Spleen (tissue), 11 donors: Measurements from ENCODE around the gene TIGD4. TPM values are rescaled to one million over a fixed set of nuclear protein-coding genes. Genes with fewer than 3 reads are reported as not detected.

ENCODE experiments used
- DNase-seq: peaks from one replicate; pipeline ENCODE4 v3.0.0-alpha.2; 2020
- H3K27ac ChIP-seq, 8 donors: fragments of 200-600 bp; sonication (generic) in 7 of 8; 1 replicate in 4 of 8; 2 replicates in 4 of 8; pipeline versions ENCODE4 v1.5.0 to v1.8.0; 2016 to 2021; ENCODE audit warnings: inconsistent platforms in 4 of 8, mild to moderate bottlenecking in 4 of 8, moderate library complexity in 1 of 8
- H3K27me3 ChIP-seq, 7 donors: fragments of 200-600 bp; sonication (generic) in 6 of 7; replicated peaks in 1 of 7; 1 replicate in 4 of 7; 2 replicates in 3 of 7; pipeline versions ENCODE4 v1.5.0 to v1.8.0; 2016 to 2021; ENCODE audit warnings: inconsistent platforms in 3 of 7, mild to moderate bottlenecking in 1 of 7
- H3K36me3 ChIP-seq, 6 donors: fragments of 200-600 bp; sonication (generic) in 5 of 6; 1 replicate in 4 of 6; 2 replicates in 2 of 6; pipeline versions ENCODE4 v1.5.0 to v1.8.0; 2016 to 2021; ENCODE audit warnings: inconsistent platforms in 2 of 6
- H3K4me1 ChIP-seq, 6 donors: fragments of 200-600 bp; sonication (generic) in 5 of 6; 1 replicate in 3 of 6; 2 replicates in 3 of 6; pipeline versions ENCODE4 v1.5.0 to v1.8.0; 2016 to 2021; ENCODE audit warnings: inconsistent platforms in 3 of 6
- H3K4me3 ChIP-seq, 8 donors: fragments of 200-600 bp; sonication (generic) in 7 of 8; 1 replicate in 4 of 8; 2 replicates in 4 of 8; pipeline versions ENCODE4 v1.5.0 to v1.8.0; 2016 to 2021; ENCODE audit warnings: inconsistent platforms in 4 of 8, mild to moderate bottlenecking in 4 of 8, moderate library complexity in 2 of 8
- H3K9me3 ChIP-seq, 8 donors: fragments of 200-600 bp; sonication (generic) in 7 of 8; 1 replicate in 4 of 8; 2 replicates in 4 of 8; pipeline versions ENCODE4 v1.5.0 to v1.8.0; 2016 to 2021; ENCODE audit warnings: inconsistent platforms in 4 of 8
- CTCF ChIP-seq, 11 experiments: fragments of 200-600 bp in 7 of 11; fragments of 450-650 bp in 4 of 11; sonication (generic) in 4 of 11; IDR thresholded peaks in 8 of 11; conservative IDR thresholded peaks in 3 of 11; 1 replicate in 7 of 11; 2 replicates in 4 of 11; pipeline versions ENCODE4 v1.4.0 to v1.8.0; 2016 to 2021; ENCODE audit warnings: antibody characterized with exemption in 11 of 11, inconsistent platforms in 4 of 11, mild to moderate bottlenecking in 1 of 11
- POLR2A ChIP-seq, 3 donors: fragments of 450-650 bp; IDR thresholded peaks; one replicate each; pipeline ENCODE4 v1.5.1; 2017; ENCODE audit warnings: antibody characterized with exemption in 3 of 3, mild to moderate bottlenecking in 1 of 3
- POLR2AphosphoS5 ChIP-seq, 3 donors: sonication (generic); formaldehyde crosslinking; IDR thresholded peaks; one replicate each; pipeline ENCODE4 v1.5.1; 2017; ENCODE audit warnings: antibody characterized with exemption in 3 of 3
- WGBS, 5 donors: extraction: QIAGEN DNeasy Blood & Tissue Kit in 3 of 5; methylation state at CpG; one replicate each; pipeline versions ENCODE4 v1.1.5 to v1.1.7; 2013 to 2018; 5-methylcytosine and 5-hydroxymethylcytosine counted together
- intact Hi-C: fragments of 100-400 bp; cut with DNase I; formaldehyde crosslinking; loops from one replicate; pipeline ENCODE4 v1.15.0; 2023; ENCODE audit warnings: low total_unique reads
- polyA plus RNA-seq, 3 donors: library from polyadenylated mRNA; stranded (reverse); fragments of 200-250 nt; gene quantifications; one replicate each; pipeline ENCODE4 v1.2.1, GENCODE V29; 2013
- total RNA-seq, 7 donors: library from RNA; depleted of rRNA in 3 of 7; stranded (reverse); fragments of >200 nt in 3 of 7; fragmentation: NEBNext Ultra II Directional in 4 of 7; extraction: Animal tissue kit (Norgen Biotek cat#: 25700) in 4 of 7; gene quantifications; one replicate each; pipeline versions ENCODE4 v1.1.0 to v1.2.1, GENCODE V29; 2016 to 2021
- donor health status: healthy with polysubstance abuse.
- donor health status: DM: no; HTN: no; CAD: no; lungs with moderate emphysema.
- donor health status: DM: no; HTN: no; CAD: no.
- donor health status: Bipolar disorder and iron deficiency.
- donor health status: healthy.
- donor health status: DM: no; HTN: no; CAD: no.
- donor health status: DM: yes; HTN: yes; CAD: no.

The TIGD4 gene
- total and polyA plus RNA-seq, 10 donors: 0.09 to 0.68 (median 0.31) TPM; not detected in 2

GRCh38 chr4:152734699-152735050 is 44.9 kb downstream of the TIGD4 start:
- intact Hi-C loops: loop anchor here (10.0 kb wide), 2 partner anchors 90 to 240 kb away; no protein-coding TSS in a partner anchor
- Histone ChIP-seq H3K9me3 (no peaks in the 10 kb centered on the region), H3K27ac (peak overlapping the region in 1 of 8 donors; percentile 41), H3K36me3 (no peaks in the 10 kb centered on the region), H3K27me3 (no peaks in the 10 kb centered on the region), H3K4me1 (peaks cover 0 to 20% (median 5%) of the 10 kb centered on the region in 6 donors), H3K4me3 (no peak overlapping the region)
- no peak for TF ChIP-seq POLR2A (IDR thresholded peaks at IDR 0.05)
- no peak for TF ChIP-seq POLR2AphosphoS5 (IDR thresholded peaks at IDR 0.05)
- TF ChIP-seq CTCF (IDR thresholded peaks at IDR 0.05 in 8 of 11, conservative IDR thresholded peaks at IDR 0.05 in 3 of 11): no peak
- DNase-seq: no peak
- WGBS, 5 donors: 70 to 81% (median 77%) methylated on average over 3 of the region's 3 CpGs

- WGBS, 5 donors: 66 to 85% (median 77%) methylated on average over 5 of the region's 5 CpGs
- Histone ChIP-seq H3K9me3 (no peaks in the 10 kb centered on the region), H3K36me3 (no peaks in the 10 kb centered on the region), H3K4me1 (peaks cover 0 to 20% (median 5%) of the 10 kb centered on the region in 6 donors), H3K27ac (peak overlapping the region in 1 of 8 donors; percentile 41), H3K4me3 (no peak overlapping the region), H3K27me3 (no peaks in the 10 kb centered on the region)
- TF ChIP-seq CTCF (IDR thresholded peaks at IDR 0.05 in 8 of 11, conservative IDR thresholded peaks at IDR 0.05 in 3 of 11) (no peak), POLR2AphosphoS5 (IDR thresholded peaks at IDR 0.05) (no peak)
- intact Hi-C loops: loop anchor here (10.0 kb wide), 2 partner anchors 89 to 239 kb away; no protein-coding TSS in a partner anchor
- no peak for DNase-seq
Observed at GRCh38 chr4:152734015-152734698, 45.4 kb downstream of the TIGD4 start.

GRCh38 chr4:152731997-152732396 is 47.5 kb downstream of the TIGD4 start:
- no peak for DNase-seq
- Histone ChIP-seq H3K27me3 (no peaks in the 10 kb centered on the region), H3K4me3 (no peak overlapping the region), H3K36me3 (no peaks in the 10 kb centered on the region), H3K27ac (peak overlapping the region in 1 of 8 donors; percentile 48), H3K4me1 (peaks cover 0 to 25% (median 5%) of the 10 kb centered on the region in 6 donors), H3K9me3 (no peaks in the 10 kb centered on the region)
- WGBS, 5 donors: 51 to 93% (median 73%) methylated on average over 2 of the region's 2 CpGs
- TF ChIP-seq POLR2A (IDR thresholded peaks at IDR 0.05) (no peak), CTCF (IDR thresholded peaks at IDR 0.05 in 8 of 11, conservative IDR thresholded peaks at IDR 0.05 in 3 of 11) (no peak), POLR2AphosphoS5 (IDR thresholded peaks at IDR 0.05) (no peak)
- intact Hi-C loops: loop anchor here (10.0 kb wide), 2 partner anchors 87 to 237 kb away; no protein-coding TSS in a partner anchor

- DNase-seq: no peak
- H3K4me1 ChIP-seq: peaks cover 0 to 12% (median 0%) of the 10 kb centered on the region in 6 donors
- intact Hi-C loops: no loop called here
- no peak for TF ChIP-seq POLR2AphosphoS5 (IDR thresholded peaks at IDR 0.05)
- TF ChIP-seq CTCF (IDR thresholded peaks at IDR 0.05 in 8 of 11, conservative IDR thresholded peaks at IDR 0.05 in 3 of 11): no peak
- no peak for TF ChIP-seq POLR2A (IDR thresholded peaks at IDR 0.05)
- no peaks in the 10 kb centered on the region for H3K9me3 ChIP-seq
- no peaks in the 10 kb centered on the region for H3K27me3 ChIP-seq
- no peak overlapping the region for H3K27ac ChIP-seq
- 28 to 36% (median 32%) methylated on average over 2 of the region's 2 CpGs for WGBS, 5 donors
- no peaks in the 10 kb centered on the region for H3K36me3 ChIP-seq
- H3K4me3 ChIP-seq: no peak overlapping the region
Observed at GRCh38 chr4:152729466-152729865, 50.1 kb downstream of the TIGD4 start.
